ENCODE measurements around the gene SARS1.
"Not testable (repeated sequence)": the region's sequence is repeated elsewhere in the genome, so short reads cannot be mapped to it uniquely, and the experiment has no call there.

The SARS1 gene

GRCh38 chr1:109272831-109273547, 59.3 kb downstream of the SARS1 start:
- in situ Hi-C loops (cut with MboI; ENCODE audit: low sequenced_read_pairs) = no loop called here

GRCh38 chr1:109273570-109274288, 60.0 kb downstream of the SARS1 start:
- in situ Hi-C loops (cut with MboI; ENCODE audit: low sequenced_read_pairs) = no loop called here

GRCh38 chr1:109274533-109275476, 61.1 kb downstream of the SARS1 start:
- in situ Hi-C loops (cut with MboI; ENCODE audit: low sequenced_read_pairs) = no loop called here

GRCh38 chr1:109275706-109276345, 62.1 kb downstream of the SARS1 start:
- in situ Hi-C loops (cut with MboI; ENCODE audit: low sequenced_read_pairs) = no loop called here

- in situ Hi-C loops (cut with MboI; ENCODE audit: low sequenced_read_pairs) = no loop called here
These were observed 63.9 kb downstream of the SARS1 start for GRCh38 chr1:109277434-109278204.

GRCh38 chr1:109279615-109280278, 66.0 kb downstream of the SARS1 start:
- in situ Hi-C loops (cut with MboI; ENCODE audit: low sequenced_read_pairs) = no loop called here

- in situ Hi-C loops (cut with MboI; ENCODE audit: low sequenced_read_pairs) = no loop called here
These were observed 67.1 kb downstream of the SARS1 start for GRCh38 chr1:109280862-109281261.

- in situ Hi-C loops (cut with MboI; ENCODE audit: low sequenced_read_pairs) = no loop called here
These were observed 68.2 kb downstream of the SARS1 start for GRCh38 chr1:109281680-109282496.

GRCh38 chr1:109282497-109282951, 68.8 kb downstream of the SARS1 start:
- in situ Hi-C loops (cut with MboI; ENCODE audit: low sequenced_read_pairs) = no loop called here

- in situ Hi-C loops (cut with MboI; ENCODE audit: low sequenced_read_pairs) = no loop called here
These were observed 69.4 kb downstream of the SARS1 start, which contains the start of gene PSRC1 for GRCh38 chr1:109282952-109283747. TSS of gene PSRC1 (minus strand) at chr1:109283145.

- in situ Hi-C loops (cut with MboI; ENCODE audit: low sequenced_read_pairs) = no loop called here
These were observed 70.3 kb downstream of the SARS1 start for GRCh38 chr1:109283748-109284600.

GRCh38 chr1:109286762-109287161, 73.0 kb downstream of the SARS1 start:
- in situ Hi-C loops (cut with MboI; ENCODE audit: low sequenced_read_pairs) = not testable (repeated sequence)
